Measurements from ENCODE around the gene ASCC1. TPM values are rescaled to one million over a fixed set of nuclear protein-coding genes. Genes with fewer than 3 reads are reported as not detected.
A peak's percentile ranks its signal among the peaks of the same experiment; 100 is the strongest.

The ASCC1 gene
- total RNA-seq, 1 experiment from 2014 or later: 39.4 TPM

GRCh38 chr10:72048450-72049124, 167.5 kb downstream of the ASCC1 start:
- Histone ChIP-seq H3K4me3 (no peak overlapping the region), H3K27ac (no peak overlapping the region), H3K27me3 (replicated peaks) (no peaks in the 10 kb centered on the region), H3K4me1 (replicated peaks) (no peaks in the 10 kb centered on the region), H3K9me3 (replicated peaks) (0 out of 2 replicates have a peak, but pooled peaks cover 4% of the 10 kb centered on the region), H3K36me3 (no peaks in the 10 kb centered on the region)
- DNase-seq (ENCODE audit: low read depth in 1 of 2, low spot score in 2 of 2): peak; percentile 76 to 86

Other genes starting within 250 kb of the ASCC1 start
- gene SPOCK2, start 127.7 kb downstream of the ASCC1 start, total RNA-seq (2014; rRNA removed; shearing (Covaris generic)): not detected in 2 replicates
- gene ANAPC16, start 264 bp downstream of the ASCC1 start, total RNA-seq (2014; rRNA removed; shearing (Covaris generic)): 28.6 and 89.9 TPM in 2 replicates
- 13.6 and 20.6 TPM in 2 replicates for gene DDIT4, start 57.6 kb upstream of the ASCC1 start, total RNA-seq (2014; rRNA removed; shearing (Covaris generic))
- gene DNAJB12, start 138.6 kb upstream of the ASCC1 start, total RNA-seq (2014; rRNA removed; shearing (Covaris generic)): 36.1 and 42.3 TPM in 2 replicates

Measured in SJSA1 (cell line).